K562 (cell line): ENCODE measurements around the gene FUCA2. TPM values are rescaled to one million over a fixed set of nuclear protein-coding genes. Genes with fewer than 3 reads are reported as not detected.

Experiments
- BHLHE40 ChIP-seq: IDR thresholded peaks from 2 replicates; pipeline ENCODE4 v1.6.1; 2011; ENCODE audit warnings: low read length, improper control_type of control experiment
- CBX3 ChIP-seq, 2 experiments: IDR thresholded peaks; 1 replicate in 1 of 2; 2 replicates in 1 of 2; pipeline ENCODE4 v1.6.1; 2012; ENCODE audit warnings: inconsistent platforms in 2 of 2, low read length in 2 of 2, borderline replicate concordance in 1 of 2, control low read depth in 1 of 2
- ELF2 ChIP-seq: fragments of 250-450 bp; sonication (Bioruptor Pico); IDR thresholded peaks from 2 replicates; pipeline ENCODE4 v1.5.0; 2021; ENCODE audit warnings: mild to moderate bottlenecking
- L3MBTL2 ChIP-seq: fragments of 450-650 bp; IDR thresholded peaks from 2 replicates; pipeline ENCODE4 v1.6.1; 2016; ENCODE audit warnings: mild to moderate bottlenecking, moderate library complexity
- PHF21A ChIP-seq: fragments of 450-650 bp; IDR thresholded peaks from 2 replicates; pipeline ENCODE4 v1.6.1; 2017; ENCODE audit warnings: low read depth, borderline replicate concordance
- SAFB2 ChIP-seq: fragments of 200-400 bp; formaldehyde crosslinking; IDR thresholded peaks from 2 replicates; pipeline ENCODE4 v1.6.1; 2018; ENCODE audit warnings: borderline replicate concordance, low read length, low read depth, moderate library complexity; ENCODE audit not compliant: severe bottlenecking
- SIN3B ChIP-seq: fragments of 450-650 bp; IDR thresholded peaks from 2 replicates; pipeline ENCODE4 v1.6.1; 2017; ENCODE audit warnings: low read depth, mild to moderate bottlenecking, moderate library complexity
- STAT5A ChIP-seq: IDR thresholded peaks from 2 replicates; pipeline ENCODE4 v1.6.1; 2012; ENCODE audit warnings: low read length, inconsistent platforms, borderline replicate concordance
- ZNF431 ChIP-seq: sonication (generic); formaldehyde crosslinking; IDR thresholded peaks from 2 replicates; pipeline ENCODE4 v1.8.0; 2022; ENCODE audit warnings: mild to moderate bottlenecking, missing genetic modification reagents
- polyA plus RNA-seq, 8 experiments: library from polyadenylated mRNA; depleted of rRNA in 4 of 8; stranded (reverse) in 5 of 8; unstranded in 3 of 8; fragments of >200 nt; fragmentation: Nextera tagmentation in 2 of 8; fragmentation: Illumina TruSeq in 1 of 8; extraction: Ambion mirVana in 2 of 8; extraction: Trizol in 1 of 8; gene quantifications; 2 replicates each; pipeline versions ENCODE4 v1.2.1 to v1.2.3, GENCODE V29; 2011 to 2014; ENCODE audit warnings: inconsistent platforms in 1 of 8, missing spikeins in 1 of 8
- total RNA-seq, 7 experiments: library from RNA; depleted of rRNA in 6 of 7; stranded (reverse); fragments of >200 nt in 6 of 7; fragmentation: Illumina TruSeq in 2 of 7; extraction: Trizol in 2 of 7; gene quantifications; 2 replicates each; pipeline versions ENCODE4 v1.2.1 to v1.2.3, GENCODE V29; 2011 to 2021; ENCODE audit warnings: low replicate concordance in 1 of 7
- TF ChIP-seq, protein P1 (sequence below), 3 experiments: IDR thresholded peaks in 2 of 3; conservative IDR thresholded peaks in 1 of 3; 2 replicates each; pipeline ENCODE4 v1.5.1; 2011 to 2012; ENCODE audit warnings: low read length in 3 of 3, mild to moderate bottlenecking in 3 of 3, control low read depth in 2 of 3, improper control_type of control experiment in 1 of 3, inconsistent platforms in 1 of 3, low read depth in 1 of 3, mixed read lengths in 1 of 3, moderate library complexity in 1 of 3; ENCODE audit not compliant: insufficient read depth in 2 of 3
- TF ChIP-seq, protein P2 (sequence below): fragments of 450-650 bp; IDR thresholded peaks from 2 replicates; pipeline ENCODE4 v1.6.1; 2016; ENCODE audit warnings: low read depth
- TF ChIP-seq, protein P3 (sequence below): fragments of 450-650 bp; IDR thresholded peaks from 2 replicates; pipeline ENCODE4 v1.6.1; 2018; ENCODE audit not compliant: partially characterized antibody

Gene FUCA2
- total and polyA plus RNA-seq, 9 of the 15 experiments (the other 6 are each of a cell fraction or from before 2014, with no cell fraction given) = 20.6 to 112 (median 79.3) TPM

GRCh38 chr6:143545976-143546547 is 34.5 kb upstream of the FUCA2 start (continued):
- TF ChIP-seq PHF21A = no peak
- TF ChIP-seq SIN3B = no peak
- no peak for TF ChIP-seq L3MBTL2
- TF ChIP-seq, protein P1, sequence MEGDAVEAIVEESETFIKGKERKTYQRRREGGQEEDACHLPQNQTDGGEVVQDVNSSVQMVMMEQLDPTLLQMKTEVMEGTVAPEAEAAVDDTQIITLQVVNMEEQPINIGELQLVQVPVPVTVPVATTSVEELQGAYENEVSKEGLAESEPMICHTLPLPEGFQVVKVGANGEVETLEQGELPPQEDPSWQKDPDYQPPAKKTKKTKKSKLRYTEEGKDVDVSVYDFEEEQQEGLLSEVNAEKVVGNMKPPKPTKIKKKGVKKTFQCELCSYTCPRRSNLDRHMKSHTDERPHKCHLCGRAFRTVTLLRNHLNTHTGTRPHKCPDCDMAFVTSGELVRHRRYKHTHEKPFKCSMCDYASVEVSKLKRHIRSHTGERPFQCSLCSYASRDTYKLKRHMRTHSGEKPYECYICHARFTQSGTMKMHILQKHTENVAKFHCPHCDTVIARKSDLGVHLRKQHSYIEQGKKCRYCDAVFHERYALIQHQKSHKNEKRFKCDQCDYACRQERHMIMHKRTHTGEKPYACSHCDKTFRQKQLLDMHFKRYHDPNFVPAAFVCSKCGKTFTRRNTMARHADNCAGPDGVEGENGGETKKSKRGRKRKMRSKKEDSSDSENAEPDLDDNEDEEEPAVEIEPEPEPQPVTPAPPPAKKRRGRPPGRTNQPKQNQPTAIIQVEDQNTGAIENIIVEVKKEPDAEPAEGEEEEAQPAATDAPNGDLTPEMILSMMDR (IDR thresholded peaks at IDR 0.05 in 2 of 3, conservative IDR thresholded peaks at IDR 0.05 in 1 of 3; ENCODE audit: insufficient read depth in 2 of 3, low read depth in 1 of 3, low read length in 3 of 3) = no peak
- peak in 1 of 2 experiments; percentile 76; a peak in 1 of 3 replicates for TF ChIP-seq CBX3 (IDR thresholded peaks at IDR 0.05; ENCODE audit: borderline replicate concordance in 1 of 2, low read length in 2 of 2)
- TF ChIP-seq, protein P2, sequence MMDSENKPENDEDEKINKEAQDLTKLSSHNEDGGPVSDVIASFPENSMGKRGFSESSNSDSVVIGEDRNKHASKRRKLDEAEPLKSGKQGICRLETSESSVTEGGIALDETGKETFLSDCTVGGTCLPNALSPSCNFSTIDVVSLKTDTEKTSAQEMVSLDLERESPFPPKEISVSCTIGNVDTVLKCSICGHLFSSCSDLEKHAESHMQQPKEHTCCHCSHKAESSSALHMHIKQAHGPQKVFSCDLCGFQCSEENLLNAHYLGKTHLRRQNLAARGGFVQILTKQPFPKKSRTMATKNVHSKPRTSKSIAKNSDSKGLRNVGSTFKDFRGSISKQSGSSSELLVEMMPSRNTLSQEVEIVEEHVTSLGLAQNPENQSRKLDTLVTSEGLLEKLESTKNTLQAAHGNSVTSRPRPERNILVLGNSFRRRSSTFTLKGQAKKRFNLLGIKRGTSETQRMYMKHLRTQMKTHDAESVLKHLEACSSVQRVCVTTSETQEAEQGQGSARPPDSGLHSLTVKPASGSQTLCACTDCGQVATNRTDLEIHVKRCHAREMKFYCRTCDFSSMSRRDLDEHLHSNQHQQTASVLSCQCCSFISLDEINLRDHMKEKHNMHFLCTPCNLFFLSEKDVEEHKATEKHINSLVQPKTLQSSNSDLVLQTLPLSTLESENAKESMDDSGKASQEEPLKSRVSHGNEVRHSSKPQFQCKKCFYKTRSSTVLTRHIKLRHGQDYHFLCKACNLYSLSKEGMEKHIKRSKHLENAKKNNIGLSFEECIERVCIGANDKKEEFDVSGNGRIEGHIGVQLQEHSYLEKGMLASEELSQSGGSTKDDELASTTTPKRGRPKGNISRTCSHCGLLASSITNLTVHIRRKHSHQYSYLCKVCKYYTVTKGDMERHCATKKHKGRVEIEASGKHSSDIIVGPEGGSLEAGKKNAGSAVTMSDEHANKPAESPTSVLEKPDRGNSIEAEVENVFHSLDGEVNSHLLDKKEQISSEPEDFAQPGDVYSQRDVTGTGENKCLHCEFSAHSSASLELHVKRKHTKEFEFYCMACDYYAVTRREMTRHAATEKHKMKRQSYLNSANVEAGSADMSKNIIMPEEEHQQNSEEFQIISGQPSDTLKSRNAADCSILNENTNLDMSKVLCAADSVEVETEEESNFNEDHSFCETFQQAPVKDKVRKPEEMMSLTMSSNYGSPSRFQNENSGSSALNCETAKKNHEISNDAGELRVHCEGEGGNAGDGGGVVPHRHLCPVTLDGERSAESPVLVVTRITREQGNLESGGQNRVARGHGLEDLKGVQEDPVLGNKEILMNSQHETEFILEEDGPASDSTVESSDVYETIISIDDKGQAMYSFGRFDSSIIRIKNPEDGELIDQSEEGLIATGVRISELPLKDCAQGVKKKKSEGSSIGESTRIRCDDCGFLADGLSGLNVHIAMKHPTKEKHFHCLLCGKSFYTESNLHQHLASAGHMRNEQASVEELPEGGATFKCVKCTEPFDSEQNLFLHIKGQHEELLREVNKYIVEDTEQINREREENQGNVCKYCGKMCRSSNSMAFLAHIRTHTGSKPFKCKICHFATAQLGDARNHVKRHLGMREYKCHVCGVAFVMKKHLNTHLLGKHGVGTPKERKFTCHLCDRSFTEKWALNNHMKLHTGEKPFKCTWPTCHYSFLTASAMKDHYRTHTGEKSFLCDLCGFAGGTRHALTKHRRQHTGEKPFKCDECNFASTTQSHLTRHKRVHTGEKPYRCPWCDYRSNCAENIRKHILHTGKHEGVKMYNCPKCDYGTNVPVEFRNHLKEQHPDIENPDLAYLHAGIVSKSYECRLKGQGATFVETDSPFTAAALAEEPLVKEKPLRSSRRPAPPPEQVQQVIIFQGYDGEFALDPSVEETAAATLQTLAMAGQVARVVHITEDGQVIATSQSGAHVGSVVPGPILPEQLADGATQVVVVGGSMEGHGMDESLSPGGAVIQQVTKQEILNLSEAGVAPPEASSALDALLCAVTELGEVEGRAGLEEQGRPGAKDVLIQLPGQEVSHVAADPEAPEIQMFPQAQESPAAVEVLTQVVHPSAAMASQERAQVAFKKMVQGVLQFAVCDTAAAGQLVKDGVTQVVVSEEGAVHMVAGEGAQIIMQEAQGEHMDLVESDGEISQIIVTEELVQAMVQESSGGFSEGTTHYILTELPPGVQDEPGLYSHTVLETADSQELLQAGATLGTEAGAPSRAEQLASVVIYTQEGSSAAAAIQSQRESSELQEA = no peak
- TF ChIP-seq, protein P3, sequence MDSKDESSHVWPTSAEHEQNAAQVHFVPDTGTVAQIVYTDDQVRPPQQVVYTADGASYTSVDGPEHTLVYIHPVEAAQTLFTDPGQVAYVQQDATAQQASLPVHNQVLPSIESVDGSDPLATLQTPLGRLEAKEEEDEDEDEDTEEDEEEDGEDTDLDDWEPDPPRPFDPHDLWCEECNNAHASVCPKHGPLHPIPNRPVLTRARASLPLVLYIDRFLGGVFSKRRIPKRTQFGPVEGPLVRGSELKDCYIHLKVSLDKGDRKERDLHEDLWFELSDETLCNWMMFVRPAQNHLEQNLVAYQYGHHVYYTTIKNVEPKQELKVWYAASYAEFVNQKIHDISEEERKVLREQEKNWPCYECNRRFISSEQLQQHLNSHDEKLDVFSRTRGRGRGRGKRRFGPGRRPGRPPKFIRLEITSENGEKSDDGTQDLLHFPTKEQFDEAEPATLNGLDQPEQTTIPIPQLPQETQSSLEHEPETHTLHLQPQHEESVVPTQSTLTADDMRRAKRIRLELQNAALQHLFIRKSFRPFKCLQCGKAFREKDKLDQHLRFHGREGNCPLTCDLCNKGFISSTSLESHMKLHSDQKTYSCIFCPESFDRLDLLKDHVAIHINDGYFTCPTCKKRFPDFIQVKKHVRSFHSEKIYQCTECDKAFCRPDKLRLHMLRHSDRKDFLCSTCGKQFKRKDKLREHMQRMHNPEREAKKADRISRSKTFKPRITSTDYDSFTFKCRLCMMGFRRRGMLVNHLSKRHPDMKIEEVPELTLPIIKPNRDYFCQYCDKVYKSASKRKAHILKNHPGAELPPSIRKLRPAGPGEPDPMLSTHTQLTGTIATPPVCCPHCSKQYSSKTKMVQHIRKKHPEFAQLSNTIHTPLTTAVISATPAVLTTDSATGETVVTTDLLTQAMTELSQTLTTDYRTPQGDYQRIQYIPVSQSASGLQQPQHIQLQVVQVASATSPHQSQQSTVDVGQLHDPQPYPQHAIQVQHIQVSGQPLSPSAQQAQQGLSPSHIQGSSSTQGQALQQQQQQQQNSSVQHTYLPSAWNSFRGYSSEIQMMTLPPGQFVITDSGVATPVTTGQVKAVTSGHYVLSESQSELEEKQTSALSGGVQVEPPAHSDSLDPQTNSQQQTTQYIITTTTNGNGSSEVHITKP = no peak
- TF ChIP-seq STAT5A = peak; percentile 70; the same call in 1 of the 2 replicates
- TF ChIP-seq BHLHE40 = no peak
- TF ChIP-seq SAFB2 = no peak
- peak; percentile 95 for TF ChIP-seq ZNF431
- 0 out of 2 replicates have a peak, but pooled peaks have one; percentile 20 for TF ChIP-seq ELF2 (CRISPR knock-in tag)
